ENCODE results near the gene ATRX. TPM values are rescaled to one million over a fixed set of nuclear protein-coding genes. Genes with fewer than 3 reads are reported as not detected.
"Not testable (repeated sequence)": the region's sequence is repeated elsewhere in the genome, so short reads cannot be mapped to it uniquely, and the experiment has no call there.

The ATRX gene
- total RNA-seq, 4 donors from 2014 or later = 22.8 to 249 (median 112) TPM

- Histone ChIP-seq H3K27me3 (no peaks in the 10 kb centered on the region), H3K36me3 (no peaks in the 10 kb centered on the region), H3K4me1 (no peaks in the 10 kb centered on the region), H3K27ac (no peak overlapping the region), H3K4me3 (no peak overlapping the region), H3K9me3 (no peaks in the 10 kb centered on the region)
- DNase-seq = no peak
- intact Hi-C loops (cut with DNase I; ENCODE audit: low total_unique reads) = no loop called here
- TF ChIP-seq POLR2A (IDR thresholded peaks at IDR 0.05) (no peak), CTCF (IDR thresholded peaks at IDR 0.05) (no peak)
Observed at GRCh38 chrX:77694491-77694890, 91.5 kb downstream of the ATRX start.

GRCh38 chrX:77693594-77693993 lies 92.4 kb downstream of the ATRX start:
- intact Hi-C loops (cut with DNase I; ENCODE audit: low total_unique reads) = no loop called here
- Histone ChIP-seq H3K27ac (no peak overlapping the region), H3K36me3 (no peaks in the 10 kb centered on the region), H3K4me1 (no peaks in the 10 kb centered on the region), H3K9me3 (no peaks in the 10 kb centered on the region), H3K27me3 (no peaks in the 10 kb centered on the region), H3K4me3 (no peak overlapping the region)
- no peak for TF ChIP-seq POLR2A (IDR thresholded peaks at IDR 0.05)
- no peak for TF ChIP-seq CTCF (IDR thresholded peaks at IDR 0.05)
- no peak for DNase-seq

GRCh38 chrX:77691916-77692315 lies 94.1 kb downstream of the ATRX start:
- no peak for DNase-seq
- H3K27ac ChIP-seq = no peak overlapping the region
- H3K27me3 ChIP-seq = no peaks in the 10 kb centered on the region
- no peak for TF ChIP-seq CTCF (IDR thresholded peaks at IDR 0.05)
- TF ChIP-seq POLR2A (IDR thresholded peaks at IDR 0.05) = no peak
- H3K9me3 ChIP-seq = no peaks in the 10 kb centered on the region
- H3K36me3 ChIP-seq = no peaks in the 10 kb centered on the region
- H3K4me1 ChIP-seq = no peaks in the 10 kb centered on the region
- no peak overlapping the region for H3K4me3 ChIP-seq
- intact Hi-C loops (cut with DNase I; ENCODE audit: low total_unique reads) = no loop called here

- Histone ChIP-seq H3K4me3 (no peak overlapping the region), H3K27me3 (no peaks in the 10 kb centered on the region), H3K9me3 (no peaks in the 10 kb centered on the region), H3K36me3 (no peaks in the 10 kb centered on the region), H3K27ac (no peak overlapping the region), H3K4me1 (no peaks in the 10 kb centered on the region)
- intact Hi-C loops (cut with DNase I; ENCODE audit: low total_unique reads) = no loop called here
- no peak for TF ChIP-seq CTCF (IDR thresholded peaks at IDR 0.05)
- no peak for TF ChIP-seq POLR2A (IDR thresholded peaks at IDR 0.05)
- no peak for DNase-seq
Observed at GRCh38 chrX:77689376-77689775, 96.6 kb downstream of the ATRX start.

- H3K27me3 ChIP-seq; H3K36me3 ChIP-seq; H3K4me3 ChIP-seq; H3K27ac ChIP-seq; H3K4me1 ChIP-seq; DNase-seq; intact Hi-C loops (cut with DNase I; ENCODE audit: low total_unique reads); H3K9me3 ChIP-seq: not testable (repeated sequence)
Observed at GRCh38 chrX:77685683-77686082, 100.3 kb downstream of the ATRX start.

- Histone ChIP-seq H3K27me3 (no peaks in the 10 kb centered on the region), H3K4me1 (no peaks in the 10 kb centered on the region), H3K9me3 (no peaks in the 10 kb centered on the region), H3K36me3 (no peaks in the 10 kb centered on the region), H3K27ac (no peak overlapping the region), H3K4me3 (no peak overlapping the region)
- TF ChIP-seq CTCF (IDR thresholded peaks at IDR 0.05) (no peak), POLR2A (IDR thresholded peaks at IDR 0.05) (no peak)
- intact Hi-C loops (cut with DNase I; ENCODE audit: low total_unique reads) = no loop called here
- DNase-seq = no peak
Observed at GRCh38 chrX:77679144-77679543, 106.9 kb downstream of the ATRX start.
